Mesothelial cell of epicardium (in vitro differentiated cells): ENCODE data around the gene ANAPC15. TPM values are rescaled to one million over a fixed set of nuclear protein-coding genes. Genes with fewer than 3 reads are reported as not detected.

Experiments used
- DNase-seq, 2 experiments: peaks; one replicate each; pipeline ENCODE4 v3.0.0; 2021; ENCODE audit warnings: low spot score in 2 of 2; ENCODE audit not compliant: unreplicated experiment in 2 of 2
- H3K27ac Mint-ChIP-seq: 2 replicates; pipeline ENCODE4 v1.8.0; 2021; ENCODE audit warnings: mixed read lengths
- H3K27me3 Mint-ChIP-seq: 2 replicates; pipeline ENCODE4 v1.8.0; 2021; ENCODE audit warnings: low read depth, mixed read lengths
- H3K36me3 Mint-ChIP-seq: 2 replicates; pipeline ENCODE4 v1.8.0; 2021; ENCODE audit warnings: mixed read lengths
- H3K4me1 Mint-ChIP-seq: 2 replicates; pipeline ENCODE4 v1.8.0; 2021; ENCODE audit warnings: mixed read lengths
- H3K4me3 Mint-ChIP-seq: 2 replicates; pipeline ENCODE4 v1.8.0; 2021; ENCODE audit warnings: mild to moderate bottlenecking, moderate library complexity, mixed read lengths
- H3K9me3 Mint-ChIP-seq: 2 replicates; pipeline ENCODE4 v1.8.0; 2021; ENCODE audit warnings: mixed read lengths
- total RNA-seq: library from RNA; stranded (reverse); gene quantifications from 3 replicates; pipeline ENCODE4 v1.2.1, GENCODE V29; 2021
- TF ChIP-seq, protein P1 (sequence below): fragments of 200-600 bp; sonication (generic); IDR thresholded peaks from one replicate; pipeline ENCODE4 v1.5.0; 2021; ENCODE audit warnings: antibody characterized with exemption; ENCODE audit not compliant: unreplicated experiment

Gene ANAPC15
- total RNA-seq, 1 donor from 2014 or later, result 39.3 TPM

DNA sequence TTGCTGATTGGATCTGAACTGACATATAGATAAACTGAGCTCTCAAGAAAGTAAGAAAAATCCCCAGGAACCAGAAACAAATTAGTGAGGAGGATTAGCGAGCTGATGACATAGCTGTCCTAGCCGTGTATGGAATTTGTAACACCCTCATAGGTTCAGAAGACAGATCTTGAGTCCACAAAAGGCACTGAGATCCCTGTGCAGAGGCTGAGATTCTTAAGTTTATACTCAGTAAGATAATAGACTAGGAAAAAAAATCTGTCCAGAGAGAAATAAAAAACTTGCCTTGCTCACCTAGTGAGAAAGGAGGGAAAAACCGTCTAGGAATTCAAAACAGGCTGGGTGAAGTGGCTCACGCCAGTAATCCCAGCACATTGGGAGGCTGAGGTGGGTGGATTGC lies 36.7 kb downstream of the ANAPC15 start:
- TF ChIP-seq, protein P1, sequence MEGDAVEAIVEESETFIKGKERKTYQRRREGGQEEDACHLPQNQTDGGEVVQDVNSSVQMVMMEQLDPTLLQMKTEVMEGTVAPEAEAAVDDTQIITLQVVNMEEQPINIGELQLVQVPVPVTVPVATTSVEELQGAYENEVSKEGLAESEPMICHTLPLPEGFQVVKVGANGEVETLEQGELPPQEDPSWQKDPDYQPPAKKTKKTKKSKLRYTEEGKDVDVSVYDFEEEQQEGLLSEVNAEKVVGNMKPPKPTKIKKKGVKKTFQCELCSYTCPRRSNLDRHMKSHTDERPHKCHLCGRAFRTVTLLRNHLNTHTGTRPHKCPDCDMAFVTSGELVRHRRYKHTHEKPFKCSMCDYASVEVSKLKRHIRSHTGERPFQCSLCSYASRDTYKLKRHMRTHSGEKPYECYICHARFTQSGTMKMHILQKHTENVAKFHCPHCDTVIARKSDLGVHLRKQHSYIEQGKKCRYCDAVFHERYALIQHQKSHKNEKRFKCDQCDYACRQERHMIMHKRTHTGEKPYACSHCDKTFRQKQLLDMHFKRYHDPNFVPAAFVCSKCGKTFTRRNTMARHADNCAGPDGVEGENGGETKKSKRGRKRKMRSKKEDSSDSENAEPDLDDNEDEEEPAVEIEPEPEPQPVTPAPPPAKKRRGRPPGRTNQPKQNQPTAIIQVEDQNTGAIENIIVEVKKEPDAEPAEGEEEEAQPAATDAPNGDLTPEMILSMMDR, result no peak
- Mint-ChIP-seq H3K4me3 (no peak overlapping the region), H3K27ac (peak overlapping the region; percentile 74), H3K9me3 (no peaks in the 10 kb centered on the region), H3K36me3 (peaks cover 1% of the 10 kb centered on the region), H3K27me3 (no peaks in the 10 kb centered on the region), H3K4me1 (peaks cover 39% of the 10 kb centered on the region)
- no peak for DNase-seq

DNA sequence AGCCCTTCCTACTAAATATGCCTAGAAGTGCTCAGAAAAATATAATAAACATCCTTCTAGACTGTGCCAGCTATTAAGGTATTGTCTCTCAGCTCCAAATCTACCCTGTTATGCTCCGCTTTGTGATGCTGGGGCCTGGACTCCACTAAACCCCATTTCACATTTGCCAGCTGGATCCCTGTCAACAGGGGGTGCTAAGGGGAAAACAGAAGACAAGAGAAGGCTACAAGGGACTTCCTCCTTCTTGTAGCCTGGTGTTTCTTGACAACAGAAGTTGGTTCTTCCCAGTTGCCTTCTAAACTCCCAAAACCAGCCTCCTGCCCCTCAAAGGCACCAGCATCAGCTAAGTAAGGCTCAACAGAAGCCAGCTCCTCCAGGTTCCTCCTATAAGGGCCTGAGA lies 37.4 kb downstream of the ANAPC15 start:
- TF ChIP-seq, protein P1, result no peak
- Mint-ChIP-seq H3K27me3 (no peaks in the 10 kb centered on the region), H3K36me3 (peaks cover 1% of the 10 kb centered on the region), H3K9me3 (no peaks in the 10 kb centered on the region), H3K4me3 (no peak overlapping the region), H3K27ac (peak overlapping the region; percentile 74), H3K4me1 (peaks cover 40% of the 10 kb centered on the region)
- no peak for DNase-seq

DNA sequence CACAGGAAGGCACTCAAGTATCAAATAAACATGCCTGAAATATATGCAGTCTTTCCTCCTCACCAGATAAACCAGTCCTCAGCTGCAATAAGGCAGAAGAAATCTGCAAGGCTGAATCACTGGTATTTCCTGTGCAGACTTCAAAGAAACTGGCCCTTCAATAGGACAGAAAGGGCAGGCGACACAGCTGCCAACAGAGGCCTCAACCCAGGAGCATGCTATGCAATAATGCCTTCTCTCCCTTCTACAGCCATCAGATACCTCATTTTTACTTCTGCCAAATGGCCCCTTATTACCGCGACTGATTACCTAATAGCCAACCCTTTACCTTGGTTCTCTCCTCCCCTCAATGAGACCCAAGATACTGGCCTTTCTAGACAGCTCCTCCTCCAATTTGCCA lies 40.1 kb downstream of the ANAPC15 start:
- Mint-ChIP-seq H3K4me3 (peak overlapping the region; percentile 1), H3K9me3 (no peaks in the 10 kb centered on the region), H3K36me3 (peaks cover 4% of the 10 kb centered on the region), H3K27me3 (no peaks in the 10 kb centered on the region), H3K27ac (peak overlapping the region; percentile 93), H3K4me1 (peaks cover 35% of the 10 kb centered on the region)
- TF ChIP-seq, protein P1, result no peak
- DNase-seq, result no peak

DNA sequence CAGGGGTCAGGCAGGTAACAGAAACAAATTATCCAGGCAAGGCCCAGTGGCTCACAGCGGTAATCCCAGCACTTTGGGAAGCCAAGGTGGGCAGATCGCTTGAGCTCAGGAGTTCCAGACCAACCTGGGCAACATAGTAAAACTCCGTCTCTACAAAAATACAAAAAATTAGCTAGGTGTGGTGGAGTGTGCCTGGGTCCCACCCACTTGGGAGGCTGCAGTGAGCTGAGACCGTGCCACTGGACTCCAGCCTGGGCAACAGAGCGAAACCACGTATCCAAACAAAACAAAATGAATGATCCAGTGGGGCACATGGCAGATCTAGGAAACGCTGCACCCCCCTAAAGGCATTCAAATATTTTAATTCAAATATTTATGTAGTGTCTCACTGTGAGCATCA lies 42.0 kb downstream of the ANAPC15 start:
- TF ChIP-seq, protein P1, result no peak
- H3K4me3 Mint-ChIP-seq, result no peak overlapping the region
- H3K9me3 Mint-ChIP-seq, result no peaks in the 10 kb centered on the region
- H3K36me3 Mint-ChIP-seq, result peaks cover 8% of the 10 kb centered on the region
- peak overlapping the region; percentile 44 for H3K27ac Mint-ChIP-seq
- peaks cover 30% of the 10 kb centered on the region for H3K4me1 Mint-ChIP-seq
- DNase-seq, result no peak
- H3K27me3 Mint-ChIP-seq, result no peaks in the 10 kb centered on the region

DNA sequence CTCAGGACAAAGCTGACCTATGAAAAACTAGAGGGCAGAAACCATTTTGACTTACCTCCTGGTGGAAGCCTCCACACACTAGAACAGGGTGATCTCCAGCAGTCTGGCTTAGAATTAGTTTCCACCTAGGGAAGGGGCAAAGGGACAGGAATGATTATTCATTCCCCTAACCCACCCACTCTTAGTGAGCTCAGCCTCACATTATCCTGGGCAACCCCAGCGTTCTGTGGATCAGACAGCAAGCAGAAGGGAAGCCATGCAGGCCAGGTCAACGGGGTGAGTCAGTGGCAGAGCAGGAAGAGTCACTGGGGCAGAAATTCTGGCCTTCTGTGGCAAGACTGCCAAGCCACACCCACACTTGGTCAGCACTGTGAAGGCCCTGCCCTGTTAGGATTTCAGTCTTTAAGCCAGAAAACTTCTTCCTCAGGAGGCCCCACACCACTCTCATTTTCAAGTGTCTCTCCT lies 42.7 kb downstream of the ANAPC15 start:
- DNase-seq, result no peak
- Mint-ChIP-seq H3K27ac (peak overlapping the region; percentile 44), H3K36me3 (peaks cover 7% of the 10 kb centered on the region), H3K4me3 (no peak overlapping the region), H3K27me3 (no peaks in the 10 kb centered on the region), H3K4me1 (peaks cover 30% of the 10 kb centered on the region), H3K9me3 (no peaks in the 10 kb centered on the region)
- TF ChIP-seq, protein P1, result no peak

DNA sequence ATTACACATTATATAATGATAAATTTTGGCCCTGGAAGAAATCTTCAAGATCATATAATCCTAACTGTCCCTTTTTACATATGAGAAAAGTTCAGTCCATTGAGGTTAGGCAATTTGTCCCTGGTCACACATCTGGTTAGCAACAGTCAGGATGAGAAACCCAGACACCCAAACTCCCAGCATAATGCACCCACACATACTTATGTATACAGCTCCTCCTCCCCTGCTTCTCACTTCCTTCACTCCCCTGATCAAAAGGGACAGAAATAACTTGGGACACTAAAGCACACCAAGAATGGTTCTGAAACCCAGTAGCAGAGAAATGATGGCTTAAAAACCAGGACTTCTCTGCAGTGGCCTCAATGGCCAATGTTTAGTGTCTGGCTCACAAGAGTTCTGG lies 43.3 kb downstream of the ANAPC15 start:
- no peaks in the 10 kb centered on the region for H3K9me3 Mint-ChIP-seq
- H3K4me1 Mint-ChIP-seq, result peaks cover 30% of the 10 kb centered on the region
- peaks cover 7% of the 10 kb centered on the region for H3K36me3 Mint-ChIP-seq
- no peaks in the 10 kb centered on the region for H3K27me3 Mint-ChIP-seq
- TF ChIP-seq, protein P1, result no peak
- no peak overlapping the region for H3K4me3 Mint-ChIP-seq
- peak overlapping the region; percentile 44 for H3K27ac Mint-ChIP-seq
- no peak for DNase-seq
